K562 (cell line): Measurements from ENCODE around the gene CSF2. TPM values are rescaled to one million over a fixed set of nuclear protein-coding genes. Genes with fewer than 3 reads are reported as not detected.
A peak's percentile ranks its signal among the peaks of the same experiment; 100 is the strongest.

Experiments
- AFF1 ChIP-seq, 2 experiments: fragments of 450-650 bp; IDR thresholded peaks; 2 replicates each; pipeline ENCODE4 v1.6.1; 2018; ENCODE audit warnings: mild to moderate bottlenecking in 2 of 2, low read depth in 1 of 2; ENCODE audit not compliant: partially characterized antibody in 2 of 2
- CAMTA2 ChIP-seq: fragments of 250-450 bp; sonication (Bioruptor Pico); conservative IDR thresholded peaks from 2 replicates; pipeline ENCODE4 v1.5.1; 2022
- CBFA2T2 ChIP-seq: fragments of 450-650 bp; conservative IDR thresholded peaks from 2 replicates; pipeline ENCODE4 v1.6.1; 2017; ENCODE audit warnings: mild to moderate bottlenecking
- CTCF ChIP-seq, 3 experiments: IDR thresholded peaks in 2 of 3; conservative IDR thresholded peaks in 1 of 3; 2 replicates each; pipeline ENCODE4 v1.5.1; 2011 to 2012; ENCODE audit warnings: low read length in 3 of 3, mild to moderate bottlenecking in 3 of 3, control low read depth in 2 of 3, improper control_type of control experiment in 1 of 3, inconsistent platforms in 1 of 3, low read depth in 1 of 3, mixed read lengths in 1 of 3, moderate library complexity in 1 of 3; ENCODE audit not compliant: insufficient read depth in 2 of 3
- ESRRA ChIP-seq: fragments of 450-650 bp; IDR thresholded peaks from 2 replicates; pipeline ENCODE4 v1.6.1; 2014; ENCODE audit warnings: low read depth, mild to moderate bottlenecking, moderate library complexity, borderline replicate concordance
- HDAC1 ChIP-seq, 2 experiments: fragments of 450-650 bp; IDR thresholded peaks; 2 replicates each; pipeline ENCODE4 v1.6.1; 2016 to 2017; ENCODE audit warnings: inconsistent platforms in 1 of 2, mild to moderate bottlenecking in 1 of 2, moderate library complexity in 1 of 2
- IRF9 ChIP-seq: fragments of 450-650 bp; IDR thresholded peaks from 2 replicates; pipeline ENCODE4 v1.6.1; 2016; ENCODE audit warnings: missing biosample characterization, missing genetic modification characterization
- RB1 ChIP-seq: fragments of 450-650 bp; IDR thresholded peaks from 2 replicates; pipeline ENCODE4 v1.6.1; 2017; ENCODE audit warnings: low read depth, mild to moderate bottlenecking
- RBM34 ChIP-seq: fragments of 200-400 bp; formaldehyde crosslinking; IDR thresholded peaks from 2 replicates; pipeline ENCODE4 v1.6.1; 2018; ENCODE audit warnings: low read length, borderline replicate concordance; ENCODE audit not compliant: insufficient read depth
- SNIP1 ChIP-seq: fragments of 450-650 bp; IDR thresholded peaks from 2 replicates; pipeline ENCODE4 v1.7.1; 2017; ENCODE audit warnings: low read depth, mild to moderate bottlenecking
- SREBF1 ChIP-seq: fragments of 150-350 bp; IDR thresholded peaks from 2 replicates; pipeline ENCODE4 v1.6.1; 2014; ENCODE audit warnings: antibody characterized with exemption, low read depth, low read length, borderline replicate concordance
- SUPT5H ChIP-seq: fragments of 450-650 bp; IDR thresholded peaks from 2 replicates; pipeline ENCODE4 v1.6.1; 2016
- TSC22D4 ChIP-seq: fragments of 450-650 bp; IDR thresholded peaks from 2 replicates; pipeline ENCODE4 v1.6.1; 2016; ENCODE audit warnings: missing genetic modification characterization, missing biosample characterization, control low read depth
- ZSCAN29 ChIP-seq: fragments of 450-650 bp; IDR thresholded peaks from 2 replicates; pipeline ENCODE4 v1.6.1; 2017
- polyA plus RNA-seq, 8 experiments: library from polyadenylated mRNA; depleted of rRNA in 4 of 8; stranded (reverse) in 5 of 8; unstranded in 3 of 8; fragments of >200 nt; fragmentation: Nextera tagmentation in 2 of 8; fragmentation: Illumina TruSeq in 1 of 8; extraction: Ambion mirVana in 2 of 8; extraction: Trizol in 1 of 8; gene quantifications; 2 replicates each; pipeline versions ENCODE4 v1.2.1 to v1.2.3, GENCODE V29; 2011 to 2014; ENCODE audit warnings: inconsistent platforms in 1 of 8, missing spikeins in 1 of 8
- total RNA-seq, 7 experiments: library from RNA; depleted of rRNA in 6 of 7; stranded (reverse); fragments of >200 nt in 6 of 7; fragmentation: Illumina TruSeq in 2 of 7; extraction: Trizol in 2 of 7; gene quantifications; 2 replicates each; pipeline versions ENCODE4 v1.2.1 to v1.2.3, GENCODE V29; 2011 to 2021; ENCODE audit warnings: low replicate concordance in 1 of 7
- TF ChIP-seq, protein P1 (sequence below): fragments of 200-400 bp; formaldehyde crosslinking; IDR thresholded peaks from 2 replicates; pipeline ENCODE4 v1.6.1; 2017; ENCODE audit warnings: mild to moderate bottlenecking, low read depth, low read length, moderate library complexity
- TF ChIP-seq, protein P2 (sequence below): sonication (generic); formaldehyde crosslinking; IDR thresholded peaks from 2 replicates; pipeline ENCODE4 v1.8.0; 2022; ENCODE audit warnings: missing genetic modification reagents, mild to moderate bottlenecking, moderate library complexity, borderline replicate concordance
- TF ChIP-seq, protein P3 (sequence below): fragments of 450-650 bp; conservative IDR thresholded peaks from 2 replicates; pipeline ENCODE4 v1.6.1; 2016; ENCODE audit warnings: missing genetic modification characterization, low read depth, mild to moderate bottlenecking, control low read depth, missing compliant biosample characterization

CSF2 gene
- total and polyA plus RNA-seq, 9 of the 15 experiments (the other 6 are each of a cell fraction or from before 2014, with no cell fraction given): 0.25 to 0.29 TPM; not detected in 7

GRCh38 chr5:132098151-132098594 lies 24.6 kb downstream of the CSF2 start (continued):
- TF ChIP-seq SREBF1: no peak
- TF ChIP-seq SNIP1: no peak
- no peak for TF ChIP-seq CAMTA2
- TF ChIP-seq IRF9 (tag): no peak
- no peak for TF ChIP-seq ZSCAN29
- TF ChIP-seq TSC22D4 (tag): no peak
- TF ChIP-seq, protein P1, sequence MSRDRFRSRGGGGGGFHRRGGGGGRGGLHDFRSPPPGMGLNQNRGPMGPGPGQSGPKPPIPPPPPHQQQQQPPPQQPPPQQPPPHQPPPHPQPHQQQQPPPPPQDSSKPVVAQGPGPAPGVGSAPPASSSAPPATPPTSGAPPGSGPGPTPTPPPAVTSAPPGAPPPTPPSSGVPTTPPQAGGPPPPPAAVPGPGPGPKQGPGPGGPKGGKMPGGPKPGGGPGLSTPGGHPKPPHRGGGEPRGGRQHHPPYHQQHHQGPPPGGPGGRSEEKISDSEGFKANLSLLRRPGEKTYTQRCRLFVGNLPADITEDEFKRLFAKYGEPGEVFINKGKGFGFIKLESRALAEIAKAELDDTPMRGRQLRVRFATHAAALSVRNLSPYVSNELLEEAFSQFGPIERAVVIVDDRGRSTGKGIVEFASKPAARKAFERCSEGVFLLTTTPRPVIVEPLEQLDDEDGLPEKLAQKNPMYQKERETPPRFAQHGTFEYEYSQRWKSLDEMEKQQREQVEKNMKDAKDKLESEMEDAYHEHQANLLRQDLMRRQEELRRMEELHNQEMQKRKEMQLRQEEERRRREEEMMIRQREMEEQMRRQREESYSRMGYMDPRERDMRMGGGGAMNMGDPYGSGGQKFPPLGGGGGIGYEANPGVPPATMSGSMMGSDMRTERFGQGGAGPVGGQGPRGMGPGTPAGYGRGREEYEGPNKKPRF: no peak
- TF ChIP-seq ESRRA: peak; percentile 82; the same call in 1 of the 2 replicates
- TF ChIP-seq HDAC1 (IDR thresholded peaks at IDR 0.05): peak; percentile 87 to 99; a peak in 3 of 4 replicates
- TF ChIP-seq, protein P2, sequence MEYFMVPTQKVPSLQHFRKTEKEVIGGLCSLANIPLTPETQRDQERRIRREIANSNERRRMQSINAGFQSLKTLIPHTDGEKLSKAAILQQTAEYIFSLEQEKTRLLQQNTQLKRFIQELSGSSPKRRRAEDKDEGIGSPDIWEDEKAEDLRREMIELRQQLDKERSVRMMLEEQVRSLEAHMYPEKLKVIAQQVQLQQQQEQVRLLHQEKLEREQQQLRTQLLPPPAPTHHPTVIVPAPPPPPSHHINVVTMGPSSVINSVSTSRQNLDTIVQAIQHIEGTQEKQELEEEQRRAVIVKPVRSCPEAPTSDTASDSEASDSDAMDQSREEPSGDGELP (CRISPR knock-in tag): peak; percentile 83
- no peak for TF ChIP-seq CTCF (IDR thresholded peaks at IDR 0.05 in 2 of 3, conservative IDR thresholded peaks at IDR 0.05 in 1 of 3; ENCODE audit: insufficient read depth in 2 of 3, low read depth in 1 of 3, low read length in 3 of 3)
- TF ChIP-seq RB1: peak; percentile 60; the same call in 1 of the 2 replicates
- TF ChIP-seq RBM34: no peak
- TF ChIP-seq CBFA2T2: peak; percentile 97
- TF ChIP-seq, protein P3, sequence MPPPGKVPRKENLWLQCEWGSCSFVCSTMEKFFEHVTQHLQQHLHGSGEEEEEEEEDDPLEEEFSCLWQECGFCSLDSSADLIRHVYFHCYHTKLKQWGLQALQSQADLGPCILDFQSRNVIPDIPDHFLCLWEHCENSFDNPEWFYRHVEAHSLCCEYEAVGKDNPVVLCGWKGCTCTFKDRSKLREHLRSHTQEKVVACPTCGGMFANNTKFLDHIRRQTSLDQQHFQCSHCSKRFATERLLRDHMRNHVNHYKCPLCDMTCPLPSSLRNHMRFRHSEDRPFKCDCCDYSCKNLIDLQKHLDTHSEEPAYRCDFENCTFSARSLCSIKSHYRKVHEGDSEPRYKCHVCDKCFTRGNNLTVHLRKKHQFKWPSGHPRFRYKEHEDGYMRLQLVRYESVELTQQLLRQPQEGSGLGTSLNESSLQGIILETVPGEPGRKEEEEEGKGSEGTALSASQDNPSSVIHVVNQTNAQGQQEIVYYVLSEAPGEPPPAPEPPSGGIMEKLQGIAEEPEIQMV (tag): 0 out of 2 replicates have a peak, but pooled peaks have one; percentile 40
- TF ChIP-seq AFF1 (IDR thresholded peaks at IDR 0.05; ENCODE audit: low read depth in 1 of 2, partially characterized antibody in 2 of 2): peak; percentile 65 to 74
- no peak for TF ChIP-seq SUPT5H
